ENCODE results near the gene PCSK6. TPM values are rescaled to one million over a fixed set of nuclear protein-coding genes. Genes with fewer than 3 reads are reported as not detected.

Gene PCSK6
- total and polyA plus RNA-seq, 2 experiments from 2014 or later: 4.8 to 6.4 TPM

DNA sequence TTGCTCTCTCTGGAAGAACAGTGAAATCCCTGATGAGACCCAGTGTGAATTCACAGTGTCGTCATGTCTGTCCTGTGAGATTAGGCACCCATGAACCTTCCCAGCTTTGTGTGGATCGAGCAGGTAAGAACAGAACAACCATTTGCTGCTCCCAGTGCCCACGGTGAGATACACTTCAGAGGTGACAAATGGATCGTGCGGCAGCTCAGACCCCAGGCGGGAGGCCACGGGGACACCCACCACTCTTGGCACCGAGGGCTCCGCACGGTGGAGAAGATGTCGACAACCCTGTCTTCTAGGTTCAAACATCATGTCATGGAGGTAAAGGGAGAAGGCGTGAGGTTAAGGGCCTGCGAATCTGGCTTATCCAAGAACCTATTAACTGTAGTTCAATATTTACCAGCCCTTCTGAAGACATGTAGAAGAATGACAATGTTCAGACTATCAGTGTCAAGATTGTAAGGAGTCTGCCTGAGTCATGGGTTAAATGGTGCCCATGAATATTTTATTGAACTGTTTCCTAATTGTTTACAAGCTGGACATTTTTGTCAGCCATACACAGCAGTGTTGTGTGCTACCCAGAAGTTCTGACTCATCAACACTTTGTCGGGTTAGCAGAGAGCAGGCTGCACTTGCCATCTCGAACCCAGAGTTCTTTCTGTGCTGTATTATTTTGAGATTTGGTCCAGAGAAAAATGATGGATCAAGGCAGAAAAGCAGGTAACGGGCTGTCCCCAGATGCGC is 15.5 kb upstream of the PCSK6 start:
- Histone ChIP-seq H3K36me3 (no peaks in the 10 kb centered on the region), H3K9me3 (ENCODE audit: low read depth) (no peaks in the 10 kb centered on the region), H3K27me3 (no peaks in the 10 kb centered on the region), H3K4me1 (ENCODE audit: low read depth) (no peaks in the 10 kb centered on the region), H3K4me3 (no peak overlapping the region), H3K27ac (no peak overlapping the region)
- DNase-seq (ENCODE audit: low read depth in 1 of 2, low spot score in 1 of 2): no peak
- TF ChIP-seq, protein P1, sequence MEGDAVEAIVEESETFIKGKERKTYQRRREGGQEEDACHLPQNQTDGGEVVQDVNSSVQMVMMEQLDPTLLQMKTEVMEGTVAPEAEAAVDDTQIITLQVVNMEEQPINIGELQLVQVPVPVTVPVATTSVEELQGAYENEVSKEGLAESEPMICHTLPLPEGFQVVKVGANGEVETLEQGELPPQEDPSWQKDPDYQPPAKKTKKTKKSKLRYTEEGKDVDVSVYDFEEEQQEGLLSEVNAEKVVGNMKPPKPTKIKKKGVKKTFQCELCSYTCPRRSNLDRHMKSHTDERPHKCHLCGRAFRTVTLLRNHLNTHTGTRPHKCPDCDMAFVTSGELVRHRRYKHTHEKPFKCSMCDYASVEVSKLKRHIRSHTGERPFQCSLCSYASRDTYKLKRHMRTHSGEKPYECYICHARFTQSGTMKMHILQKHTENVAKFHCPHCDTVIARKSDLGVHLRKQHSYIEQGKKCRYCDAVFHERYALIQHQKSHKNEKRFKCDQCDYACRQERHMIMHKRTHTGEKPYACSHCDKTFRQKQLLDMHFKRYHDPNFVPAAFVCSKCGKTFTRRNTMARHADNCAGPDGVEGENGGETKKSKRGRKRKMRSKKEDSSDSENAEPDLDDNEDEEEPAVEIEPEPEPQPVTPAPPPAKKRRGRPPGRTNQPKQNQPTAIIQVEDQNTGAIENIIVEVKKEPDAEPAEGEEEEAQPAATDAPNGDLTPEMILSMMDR (IDR thresholded peaks at IDR 0.05; ENCODE audit: low read depth, low read length): no peak

DNA sequence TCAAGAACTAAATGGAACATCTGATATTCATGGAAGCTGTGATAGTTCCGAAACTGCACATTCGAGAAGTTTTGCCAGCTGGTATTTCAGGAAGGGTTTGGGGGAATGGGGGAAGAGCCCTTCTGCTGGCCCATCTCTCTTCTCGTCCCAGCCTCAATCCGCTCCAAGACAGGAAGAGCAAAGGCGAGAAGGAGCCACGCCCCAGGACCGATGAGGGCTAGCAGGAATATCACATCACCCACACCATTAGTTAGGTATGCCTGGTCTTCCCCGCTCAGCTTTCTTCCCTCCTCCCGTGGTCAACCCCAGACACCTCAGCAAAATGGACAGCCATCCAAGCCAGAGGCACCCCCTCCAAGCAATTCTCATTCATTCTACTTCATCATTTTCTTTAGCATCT is 14.9 kb upstream of the PCSK6 start:
- no peaks in the 10 kb centered on the region for H3K27me3 ChIP-seq
- H3K36me3 ChIP-seq: no peaks in the 10 kb centered on the region
- H3K9me3 ChIP-seq (ENCODE audit: low read depth): no peaks in the 10 kb centered on the region
- H3K4me3 ChIP-seq: no peak overlapping the region
- no peak for DNase-seq (ENCODE audit: low read depth in 1 of 2, low spot score in 1 of 2)
- H3K4me1 ChIP-seq (ENCODE audit: low read depth): no peaks in the 10 kb centered on the region
- H3K27ac ChIP-seq: no peak overlapping the region
- TF ChIP-seq, protein P1 (IDR thresholded peaks at IDR 0.05; ENCODE audit: low read depth, low read length): no peak

DNA sequence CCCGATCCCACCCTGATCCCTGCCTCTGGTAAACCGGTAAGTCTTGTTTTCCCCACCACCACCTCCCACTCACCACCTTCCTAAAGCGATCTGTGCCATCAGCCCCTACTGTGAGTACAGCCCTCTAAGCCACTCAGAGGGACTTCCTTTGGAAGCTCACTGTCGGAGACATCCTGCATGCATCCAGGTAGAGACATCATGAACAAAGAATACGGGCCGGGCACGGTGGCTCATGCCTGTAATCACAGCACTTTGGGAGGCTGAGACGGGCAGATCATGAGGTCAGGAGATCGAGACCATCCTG is 13.7 kb upstream of the PCSK6 start:
- no peak for DNase-seq (ENCODE audit: low read depth in 1 of 2, low spot score in 1 of 2)
- TF ChIP-seq, protein P1 (IDR thresholded peaks at IDR 0.05; ENCODE audit: low read depth, low read length): no peak
- no peaks in the 10 kb centered on the region for H3K4me1 ChIP-seq (ENCODE audit: low read depth)
- H3K9me3 ChIP-seq (ENCODE audit: low read depth): no peaks in the 10 kb centered on the region
- no peaks in the 10 kb centered on the region for H3K36me3 ChIP-seq
- no peak overlapping the region for H3K4me3 ChIP-seq
- no peak overlapping the region for H3K27ac ChIP-seq
- H3K27me3 ChIP-seq: no peaks in the 10 kb centered on the region

DNA sequence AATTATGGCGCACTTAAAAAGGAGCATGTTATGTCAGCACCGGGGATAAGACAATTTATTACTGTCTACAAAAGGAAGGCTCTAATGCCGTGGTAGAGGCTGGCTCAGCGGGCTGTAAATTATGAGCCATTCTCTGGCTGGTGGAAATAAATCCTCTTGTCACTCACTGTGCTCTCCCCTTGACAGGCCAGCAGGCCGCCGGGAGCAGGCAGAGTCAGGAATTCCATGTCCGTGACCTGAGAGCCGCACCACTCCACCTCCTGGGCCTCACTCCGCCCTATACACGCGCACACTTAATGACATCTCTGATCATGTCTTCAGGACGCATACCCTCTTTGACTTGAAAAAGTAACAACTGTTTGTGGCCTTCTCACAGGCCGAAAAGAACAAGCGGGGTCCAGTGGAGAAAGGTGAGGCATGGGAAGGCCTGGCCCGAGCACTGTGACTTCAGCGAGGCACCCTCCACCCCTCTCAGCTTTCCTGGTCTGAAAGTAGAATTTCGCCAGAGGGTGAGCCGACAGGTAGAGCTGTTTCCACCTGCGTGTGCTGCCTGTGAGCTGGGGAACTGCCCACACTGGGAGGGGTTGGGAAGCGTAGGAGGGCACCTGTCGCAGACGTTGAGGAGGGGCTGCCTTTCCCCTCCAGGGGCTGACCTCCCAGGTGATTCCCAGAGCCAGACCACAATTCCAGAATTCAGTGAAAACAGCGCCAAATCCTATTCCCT is 13.2 kb upstream of the PCSK6 start:
- Histone ChIP-seq H3K4me1 (ENCODE audit: low read depth) (peaks cover 2% of the 10 kb centered on the region), H3K27me3 (no peaks in the 10 kb centered on the region), H3K36me3 (no peaks in the 10 kb centered on the region), H3K9me3 (ENCODE audit: low read depth) (no peaks in the 10 kb centered on the region), H3K27ac (no peak overlapping the region), H3K4me3 (no peak overlapping the region)
- no peak for DNase-seq (ENCODE audit: low read depth in 1 of 2, low spot score in 1 of 2)
- TF ChIP-seq, protein P1 (IDR thresholded peaks at IDR 0.05; ENCODE audit: low read depth, low read length): no peak

DNA sequence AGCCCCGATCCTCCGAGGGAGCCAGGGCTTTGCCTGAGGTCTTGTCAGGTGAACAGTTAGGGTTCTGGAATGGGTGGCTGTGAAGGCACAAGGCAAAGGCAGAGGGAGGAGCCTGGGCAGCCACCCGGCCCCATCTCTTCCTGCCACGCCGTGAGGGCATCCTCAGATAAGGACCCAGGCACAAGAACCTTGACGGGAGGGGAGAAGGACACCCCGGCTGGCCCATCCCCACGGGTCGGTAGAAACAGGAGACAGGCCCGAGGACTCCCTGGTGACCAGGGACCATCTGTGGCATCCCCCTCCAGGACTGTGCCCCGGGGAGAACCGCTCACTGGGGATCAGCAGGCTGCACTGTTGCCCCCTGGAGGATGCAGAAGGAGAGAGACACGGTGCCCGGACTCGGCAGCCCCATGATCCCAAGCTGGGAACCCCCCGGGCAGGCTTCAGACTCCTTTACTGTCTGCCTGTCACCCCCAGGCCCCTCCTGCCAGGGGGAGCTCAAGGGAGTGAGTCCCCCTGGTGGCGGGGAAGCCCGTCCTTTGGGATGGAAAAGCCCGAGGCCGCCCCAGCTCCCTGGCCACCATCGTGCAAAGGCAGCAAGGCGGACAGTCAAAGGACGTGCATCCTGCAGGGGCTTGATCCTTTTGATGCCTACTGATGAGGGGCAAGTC is 12.3 kb upstream of the PCSK6 start:
- Histone ChIP-seq H3K27me3 (no peaks in the 10 kb centered on the region), H3K27ac (no peak overlapping the region), H3K9me3 (ENCODE audit: low read depth) (no peaks in the 10 kb centered on the region), H3K4me1 (ENCODE audit: low read depth) (peaks cover 11% of the 10 kb centered on the region), H3K36me3 (no peaks in the 10 kb centered on the region), H3K4me3 (no peak overlapping the region)
- peak; percentile 45 to 52 for DNase-seq (ENCODE audit: low read depth in 1 of 2, low spot score in 1 of 2)
- TF ChIP-seq, protein P1 (IDR thresholded peaks at IDR 0.05; ENCODE audit: low read depth, low read length): peak; percentile 74

All from cardiac muscle cell (in vitro differentiated cells and primary cell).